IPS DF 4.7 (cell line): Measurements from ENCODE around the gene SLC7A10.

Experiments used
- DNase-seq: peaks from one replicate; pipeline ENCODE4 v3.0.0-alpha.2; 2013; ENCODE audit warnings: low spot score; ENCODE audit errors: extremely low read depth

The SLC7A10 gene

GRCh38 chr19:33225458-33225926 is at the start of gene SLC7A10:
Gene SLC7A10 (minus strand): TSS chr19:33225850. CDS start chr19:33225703, 147 bp downstream.
- DNase-seq, result no peak

GRCh38 chr19:33274663-33275558 is 49.3 kb upstream of the SLC7A10 start:
- DNase-seq, result no peak

DNA sequence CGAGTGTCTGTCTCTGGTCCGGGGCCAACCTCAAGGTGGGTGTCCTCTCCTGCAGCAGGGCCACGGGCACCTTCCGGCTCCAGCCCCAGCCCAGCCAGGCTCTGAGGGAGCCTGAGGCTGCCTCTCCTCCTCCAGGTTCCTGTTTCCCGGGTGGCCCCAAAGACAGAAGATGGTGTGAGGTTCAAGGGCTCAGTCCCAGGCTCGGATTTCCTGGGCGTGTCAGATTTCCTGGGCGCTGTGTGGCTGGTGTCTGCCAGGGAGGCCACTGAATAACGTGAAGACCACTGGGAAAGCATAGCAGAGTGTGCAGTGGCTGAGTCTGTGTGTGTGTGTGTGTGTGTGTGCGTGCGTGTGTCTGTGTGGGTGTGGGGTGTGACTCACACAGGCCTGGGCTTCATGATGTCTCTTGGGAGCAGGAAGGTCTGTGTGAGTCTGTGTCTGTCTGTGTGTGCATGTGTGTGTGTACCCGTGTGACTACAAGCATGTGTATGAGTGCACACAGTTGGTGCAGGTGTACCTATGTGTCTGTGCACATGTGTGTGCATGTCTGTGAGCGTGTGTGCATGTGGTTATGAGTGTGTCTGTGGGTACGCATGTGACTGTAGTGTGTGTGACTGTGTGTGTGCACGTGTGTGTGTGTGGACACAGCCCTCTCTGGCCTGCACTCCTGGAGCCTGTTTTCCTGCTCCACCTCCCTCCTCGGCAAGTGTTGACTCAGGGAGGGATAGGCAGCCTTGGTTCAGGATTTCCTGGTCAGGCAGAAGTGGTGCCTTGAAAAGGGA is 48.4 kb upstream of the SLC7A10 start:
- no peak for DNase-seq

- DNase-seq, result no peak
These were observed 47.6 kb upstream of the SLC7A10 start for GRCh38 chr19:33273065-33273736.

DNA sequence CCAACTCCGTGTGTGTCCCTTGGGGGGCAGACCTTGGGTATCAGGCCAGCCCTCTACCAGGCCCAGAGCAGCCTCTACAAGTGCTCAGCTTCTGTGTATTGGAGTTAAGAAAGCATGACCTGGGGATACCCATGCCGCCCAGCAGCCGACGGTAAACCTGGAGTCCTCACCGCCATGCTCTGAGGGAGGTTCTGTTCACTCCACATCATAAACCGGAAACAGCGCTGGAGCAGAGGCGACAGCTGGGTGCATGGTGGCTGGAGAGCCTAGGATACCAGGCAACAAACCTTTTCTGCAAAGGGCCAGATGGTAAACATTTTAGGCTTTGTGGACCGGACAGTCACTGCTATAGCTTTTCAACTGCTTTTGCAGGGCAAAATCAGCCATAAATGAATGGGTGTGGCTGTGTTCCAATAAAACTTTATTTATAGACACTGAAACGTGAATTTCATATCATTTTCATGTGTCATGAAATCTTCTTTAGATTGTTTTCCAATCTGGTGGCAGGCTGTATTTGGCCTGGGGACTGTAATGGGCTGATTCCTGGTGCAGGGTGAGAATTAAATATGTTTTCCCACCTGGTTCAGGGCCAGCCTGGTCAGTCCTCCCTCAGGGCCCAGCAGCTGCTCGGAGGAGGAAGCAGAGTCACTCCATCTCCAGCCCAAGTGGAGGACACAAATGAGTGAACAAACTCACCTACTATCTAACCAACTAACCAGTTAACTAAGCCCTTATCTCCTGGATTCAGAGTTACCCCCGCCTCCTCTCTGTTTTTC is 45.8 kb upstream of the SLC7A10 start:
- no peak for DNase-seq

GRCh38 chr19:33270769-33271168 is 45.1 kb upstream of the SLC7A10 start:
- no peak for DNase-seq

DNA sequence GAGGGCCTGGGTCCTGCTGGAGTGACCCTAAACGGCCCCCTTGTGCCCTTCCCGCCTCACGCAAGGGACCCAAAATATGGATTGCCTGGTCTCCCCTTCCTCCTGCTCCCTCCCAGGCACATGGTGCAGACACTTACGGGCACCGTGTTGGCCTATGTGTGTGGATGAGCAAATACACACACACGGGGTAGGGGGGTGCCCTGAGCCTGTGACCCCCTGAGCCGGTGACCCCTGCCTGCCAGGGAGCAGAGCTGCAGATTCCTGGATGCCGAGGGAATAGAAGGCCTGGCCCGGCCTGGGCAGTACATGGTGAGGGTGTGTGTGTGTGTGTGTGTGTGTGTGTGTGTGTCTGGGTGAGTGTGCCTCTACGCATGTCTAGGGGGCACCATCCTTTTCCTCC is 43.4 kb upstream of the SLC7A10 start:
- no peak for DNase-seq

GRCh38 chr19:33268162-33268991 is 42.7 kb upstream of the SLC7A10 start:
- DNase-seq, result no peak

DNA sequence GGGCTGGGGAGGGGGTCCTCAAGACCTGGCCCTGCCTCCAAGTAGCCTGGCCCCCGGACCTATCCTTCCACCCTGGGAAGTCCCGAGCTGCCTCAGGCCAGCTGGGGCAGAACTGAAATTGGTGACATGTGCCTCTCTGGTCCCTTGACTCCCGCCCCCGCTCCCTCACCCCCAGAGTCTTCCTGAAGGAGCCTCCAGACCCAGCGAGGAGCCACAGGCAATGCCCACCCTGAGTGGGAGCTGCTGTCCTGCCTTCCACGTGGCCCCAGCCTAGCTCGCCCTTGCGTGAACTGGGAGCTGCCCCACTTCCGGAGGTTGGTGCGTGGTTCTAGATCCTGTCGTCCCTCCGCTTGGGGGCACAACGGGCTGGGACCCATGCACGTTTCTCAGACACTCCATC is 42.1 kb upstream of the SLC7A10 start:
- DNase-seq, result no peak

DNA sequence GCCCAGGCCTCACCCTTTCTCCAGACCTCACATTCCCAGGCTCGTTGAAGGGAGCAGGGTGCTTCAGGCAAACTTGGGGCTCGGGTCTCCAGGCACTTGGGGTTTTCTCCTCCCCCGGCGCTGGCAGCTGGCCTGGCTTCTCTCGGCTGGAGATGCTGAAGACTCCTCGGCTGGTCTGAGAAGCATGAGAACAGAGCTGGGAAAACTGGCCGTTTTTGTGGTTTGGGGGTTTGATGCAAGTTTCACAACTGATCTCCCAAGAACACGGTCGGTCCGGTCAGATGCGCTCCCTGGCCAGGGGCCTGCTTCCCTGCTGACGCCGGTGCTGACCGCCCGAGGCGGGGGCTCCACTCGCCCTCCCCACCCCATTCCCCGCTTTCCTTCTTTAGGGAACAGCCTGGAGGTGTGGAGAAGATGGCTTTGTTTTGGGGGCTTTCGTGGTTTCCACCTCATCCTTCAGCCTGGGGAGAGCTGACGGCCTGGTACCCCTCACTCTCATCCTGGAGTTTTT is 41.4 kb upstream of the SLC7A10 start:
- no peak for DNase-seq

- DNase-seq, result no peak
These were observed 39.3 kb upstream of the SLC7A10 start for GRCh38 chr19:33264881-33265445.

DNA sequence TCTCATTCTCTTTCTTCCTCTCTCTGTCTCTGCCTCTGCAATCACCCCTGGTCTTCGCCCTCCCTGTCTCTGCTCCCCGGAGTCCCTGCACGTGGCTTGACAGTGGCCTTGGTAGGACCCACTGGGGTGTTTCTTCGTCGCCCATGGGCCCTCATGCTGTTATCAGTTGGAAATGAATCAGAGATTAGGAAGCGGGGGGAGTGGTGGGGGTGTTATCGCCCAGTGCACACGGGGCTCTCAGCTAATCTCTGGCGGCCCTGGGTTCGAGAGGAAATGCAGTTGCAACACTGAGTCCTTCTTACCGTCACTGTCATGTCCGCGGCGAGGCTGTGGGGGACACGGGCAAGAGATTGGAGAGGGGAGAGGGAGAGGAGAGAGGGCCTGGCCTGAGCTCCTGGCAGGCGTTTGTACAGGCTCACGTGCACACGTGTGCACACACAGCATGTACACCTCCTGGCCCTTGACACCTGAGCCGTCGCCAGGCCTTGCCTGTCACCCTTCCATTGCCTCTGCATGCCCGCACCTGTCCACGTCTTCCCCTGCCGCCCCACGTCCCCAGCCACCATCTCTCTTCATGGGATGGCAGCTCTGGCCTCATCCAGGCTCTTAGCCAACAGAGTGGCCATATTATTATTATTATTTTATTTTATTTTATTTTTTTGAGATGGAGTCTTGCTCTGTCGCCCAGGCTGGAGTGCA is 37.8 kb upstream of the SLC7A10 start:
- DNase-seq, result no peak

DNA sequence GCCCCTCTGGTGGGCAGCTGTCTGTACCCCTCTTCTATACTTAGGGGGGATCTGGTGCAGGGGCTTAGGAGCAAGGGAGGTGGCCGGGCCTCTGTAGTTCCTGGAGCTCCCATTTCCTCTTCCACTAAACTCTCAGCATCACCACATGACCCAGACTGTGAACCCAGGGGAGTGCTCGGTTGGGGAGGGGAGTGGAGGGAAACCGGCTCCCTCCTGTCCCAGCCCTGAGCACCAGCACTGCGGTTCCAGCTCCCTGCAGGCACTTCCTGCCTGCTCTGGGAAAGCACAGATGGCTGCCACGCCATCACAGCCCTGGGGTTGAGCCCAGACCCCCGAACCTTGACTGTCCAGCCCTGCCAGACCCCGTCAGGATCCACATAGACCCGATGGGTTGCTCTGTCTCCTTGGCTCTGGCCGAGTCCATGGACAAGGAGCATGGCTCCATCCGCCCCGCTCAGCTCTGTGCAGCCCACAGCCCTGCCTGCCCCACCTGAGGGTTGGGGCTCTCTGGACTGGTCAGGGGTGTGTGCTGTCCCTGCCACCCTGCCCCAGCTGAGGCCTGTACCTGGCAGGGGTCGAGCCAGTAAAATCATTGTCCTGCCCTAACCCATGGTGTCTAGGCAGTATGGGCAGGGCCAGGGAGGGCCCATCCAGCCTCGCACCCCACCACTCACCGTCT is 36.0 kb upstream of the SLC7A10 start:
- DNase-seq, result no peak

DNA sequence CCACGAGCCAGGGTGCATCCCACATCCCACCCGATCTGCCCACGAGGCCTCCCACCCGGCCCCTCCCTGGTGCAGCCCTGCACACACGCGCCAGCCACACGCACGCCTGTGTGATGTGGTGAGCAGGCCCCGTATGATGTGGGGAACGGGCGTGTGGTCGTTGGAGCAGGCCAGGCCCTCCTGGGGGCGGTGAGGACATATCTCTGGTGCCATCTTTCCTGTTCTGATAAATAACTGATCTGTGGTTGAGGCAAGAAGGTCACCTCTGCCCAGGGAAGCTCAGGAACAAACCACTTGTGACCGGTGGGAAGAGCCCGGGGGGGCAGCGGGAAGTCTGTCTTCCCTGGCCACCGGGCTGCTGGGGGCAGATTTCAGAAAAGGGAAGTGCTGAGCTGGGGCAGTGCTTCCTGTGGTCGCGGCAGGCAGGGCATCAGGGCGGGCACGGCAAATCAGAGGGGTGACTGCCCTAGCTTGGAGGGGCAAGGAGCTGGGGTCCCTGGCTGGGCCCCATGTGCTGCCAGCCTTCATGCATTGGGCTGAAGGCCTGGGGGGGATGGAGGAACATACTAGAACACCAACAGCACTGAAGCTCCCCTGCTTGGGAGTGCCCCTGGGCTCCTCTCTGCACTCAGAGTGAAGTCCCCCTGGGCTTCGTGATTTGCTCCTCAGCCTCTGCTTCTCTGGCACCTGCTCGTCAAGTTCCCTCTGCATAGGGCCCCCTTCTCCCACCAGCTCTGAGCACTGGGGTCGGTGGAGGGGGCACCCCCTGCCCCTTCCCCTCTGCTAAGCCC is 35.2 kb upstream of the SLC7A10 start:
- no peak for DNase-seq

DNA sequence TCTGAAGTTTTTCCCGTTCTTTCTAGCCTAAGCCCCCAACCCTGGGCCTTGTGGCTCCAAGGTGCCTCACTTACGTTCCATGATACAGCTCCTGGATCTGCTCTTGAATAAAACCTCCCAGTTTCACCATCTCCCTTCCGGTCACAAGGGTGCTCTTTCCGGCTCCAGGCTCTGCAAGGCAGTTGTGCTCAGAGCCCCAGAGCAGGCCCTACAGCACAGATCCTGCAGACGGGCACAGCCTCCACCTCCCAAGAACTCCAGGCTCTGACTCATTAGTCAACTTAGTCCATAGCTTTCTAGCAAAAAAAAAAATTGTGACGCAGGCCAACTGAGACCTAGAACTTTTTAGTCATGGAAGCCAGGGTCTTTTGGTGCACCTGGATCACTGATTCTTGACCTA is 33.9 kb upstream of the SLC7A10 start:
- DNase-seq, result no peak

GRCh38 chr19:33257828-33258227 is 32.2 kb upstream of the SLC7A10 start:
- DNase-seq, result no peak

- DNase-seq, result no peak
These were observed 30.6 kb upstream of the SLC7A10 start for GRCh38 chr19:33256261-33256660.

- no peak for DNase-seq
These were observed 30.1 kb upstream of the SLC7A10 start for GRCh38 chr19:33255781-33256180.
